HUES64 (cell line): Measurements from ENCODE around the gene CFAP54.
"Not testable (repeated sequence)": the region's sequence is repeated elsewhere in the genome, so short reads cannot be mapped to it uniquely, and the experiment has no call there.

Experiments
- H3K27ac ChIP-seq: 2 replicates; pipeline ENCODE4 v1.7.0; 2013; ENCODE audit warnings: low read depth, low read length, inconsistent platforms
- H3K27me3 ChIP-seq: 2 replicates; pipeline ENCODE4 v1.6.1; 2013; ENCODE audit warnings: mild to moderate bottlenecking, low read length; ENCODE audit not compliant: insufficient read depth
- H3K36me3 ChIP-seq: 2 replicates; pipeline ENCODE4 v1.6.1; 2013; ENCODE audit warnings: mild to moderate bottlenecking, low read length; ENCODE audit not compliant: insufficient read depth
- H3K4me1 ChIP-seq: 2 replicates; pipeline ENCODE4 v1.6.1; 2013; ENCODE audit warnings: mild to moderate bottlenecking, low read length, moderate library complexity; ENCODE audit not compliant: insufficient read depth
- H3K4me3 ChIP-seq: 2 replicates; pipeline ENCODE4 v1.5.1; 2013; ENCODE audit warnings: mild to moderate bottlenecking, low read length, moderate library complexity
- H3K9ac ChIP-seq: 2 replicates; pipeline ENCODE4 v1.6.1; 2013; ENCODE audit warnings: mild to moderate bottlenecking, low read depth, low read length
- H3K9me3 ChIP-seq: 2 replicates; pipeline ENCODE4 v1.6.1; 2013; ENCODE audit warnings: low read depth, low read length; ENCODE audit not compliant: insufficient read depth
- WGBS: fragments of 150-250, 120-280 bp; methylation state at CpG from one replicate; pipeline ENCODE4 v1.1.7; 2013; ENCODE audit warnings: missing lambda C conversion rate; 5-methylcytosine and 5-hydroxymethylcytosine counted together

Gene CFAP54

DNA sequence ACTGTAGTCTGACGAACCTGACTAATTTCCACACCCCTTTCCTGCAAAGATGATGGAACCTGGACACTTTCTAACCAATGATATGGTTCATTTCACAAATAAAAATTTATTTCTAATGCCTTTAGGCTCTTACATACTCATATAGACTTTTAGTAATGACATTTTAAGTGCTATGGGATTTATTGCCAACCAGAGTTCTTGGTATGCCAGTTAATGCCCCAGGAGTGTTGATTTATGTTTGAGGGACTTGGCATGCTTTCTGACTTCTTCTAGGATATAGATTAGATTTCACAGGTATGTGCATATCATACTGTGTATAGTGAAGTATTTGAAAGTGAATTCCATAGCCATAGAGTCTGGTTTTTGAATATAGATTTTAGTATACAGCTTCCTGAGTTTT is 159.5 kb downstream of the CFAP54 start:
- no peaks in the 10 kb centered on the region for H3K4me1 ChIP-seq
- no peaks in the 10 kb centered on the region for H3K9me3 ChIP-seq
- H3K27ac ChIP-seq = no peak overlapping the region
- H3K27me3 ChIP-seq = no peaks in the 10 kb centered on the region
- no peak overlapping the region for H3K4me3 ChIP-seq
- H3K9ac ChIP-seq = no peak overlapping the region
- WGBS = 84% methylated on average over 1 of the region's 1 CpG
- no peaks in the 10 kb centered on the region for H3K36me3 ChIP-seq

DNA sequence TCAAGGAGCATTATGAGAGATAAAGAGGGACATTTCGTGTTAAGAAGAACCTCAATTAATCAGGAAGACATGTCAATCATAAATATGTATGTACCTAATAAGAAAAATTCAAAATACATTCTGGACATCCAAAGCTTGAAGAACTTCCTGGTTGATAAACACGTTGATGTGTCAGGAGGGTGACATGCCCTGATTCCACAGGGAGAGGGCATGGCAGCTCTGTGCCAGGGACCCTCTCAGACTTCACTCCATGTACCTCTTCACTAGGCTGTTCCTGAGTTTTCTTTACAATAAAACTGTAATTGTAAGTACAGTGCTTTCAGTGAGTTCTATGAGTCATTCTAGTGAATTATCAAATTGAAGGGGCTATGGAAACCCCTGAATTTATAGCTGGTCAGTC is 163.5 kb downstream of the CFAP54 start:
- WGBS = 75% methylated on average over 1 of the region's 2 CpGs
- no peaks in the 10 kb centered on the region for H3K9me3 ChIP-seq
- H3K4me1 ChIP-seq = no peaks in the 10 kb centered on the region
- no peak overlapping the region for H3K4me3 ChIP-seq
- H3K27me3 ChIP-seq = no peaks in the 10 kb centered on the region
- no peak overlapping the region for H3K9ac ChIP-seq
- H3K36me3 ChIP-seq = no peaks in the 10 kb centered on the region
- no peak overlapping the region for H3K27ac ChIP-seq

DNA sequence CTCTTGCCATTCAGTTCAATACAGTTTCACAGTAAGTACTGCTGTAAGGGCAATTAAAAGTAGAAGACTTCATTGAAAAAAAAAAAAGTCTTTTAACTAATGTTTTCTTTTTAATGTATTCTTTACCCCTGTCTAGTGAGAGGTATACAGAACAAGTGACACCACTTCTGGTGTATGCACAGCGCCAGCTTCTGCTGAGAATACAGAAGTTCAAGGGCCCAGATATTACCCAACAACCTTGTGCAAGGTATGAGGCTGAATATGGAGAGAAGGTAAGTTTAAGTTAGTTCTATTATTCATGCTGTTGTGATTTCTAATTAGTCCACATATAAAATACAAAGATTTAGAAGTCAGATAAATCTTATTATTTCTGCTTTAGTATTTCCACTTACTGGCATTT is 168.7 kb downstream of the CFAP54 start:
- Histone ChIP-seq H3K4me3 (no peak overlapping the region), H3K27me3 (no peaks in the 10 kb centered on the region), H3K9me3 (no peaks in the 10 kb centered on the region), H3K4me1 (no peaks in the 10 kb centered on the region), H3K27ac (no peak overlapping the region), H3K9ac (no peak overlapping the region), H3K36me3 (no peaks in the 10 kb centered on the region)
- WGBS = 88% methylated on average over 1 of the region's 1 CpG

- no peaks in the 10 kb centered on the region for H3K36me3 ChIP-seq
- no peaks in the 10 kb centered on the region; the same call in 1 of the 2 replicates for H3K9me3 ChIP-seq
- H3K4me1 ChIP-seq = no peaks in the 10 kb centered on the region
- 94% methylated on average over 4 of the region's 4 CpGs for WGBS
- H3K9ac ChIP-seq = no peak overlapping the region
- no peak overlapping the region for H3K27ac ChIP-seq
- H3K27me3 ChIP-seq = no peaks in the 10 kb centered on the region
- no peak overlapping the region for H3K4me3 ChIP-seq
Measured at GRCh38 chr12:96669786-96670185, 180.4 kb downstream of the CFAP54 start.

- Histone ChIP-seq H3K9me3 (no peaks in the 10 kb centered on the region; the same call in 1 of the 2 replicates), H3K4me3 (no peak overlapping the region), H3K36me3 (no peaks in the 10 kb centered on the region), H3K27ac (no peak overlapping the region), H3K27me3 (no peaks in the 10 kb centered on the region), H3K9ac (no peak overlapping the region), H3K4me1 (no peaks in the 10 kb centered on the region)
- 97% methylated on average over 3 of the region's 3 CpGs for WGBS
Measured at GRCh38 chr12:96670334-96670899, 181.0 kb downstream of the CFAP54 start.

- not testable (repeated sequence) for H3K4me3 ChIP-seq, H3K4me1 ChIP-seq, H3K9ac ChIP-seq, H3K36me3 ChIP-seq, H3K27me3 ChIP-seq, H3K27ac ChIP-seq, H3K9me3 ChIP-seq
- no CpG with 5 or more reads among the region's 3 CpGs for WGBS
Measured at GRCh38 chr12:96675519-96675918, 186.1 kb downstream of the CFAP54 start.

GRCh38 chr12:96677363-96677762 is 188.0 kb downstream of the CFAP54 start:
- WGBS = 91% methylated on average over 1 of the region's 1 CpG
- Histone ChIP-seq H3K27me3 (no peaks in the 10 kb centered on the region), H3K9me3 (no peaks in the 10 kb centered on the region), H3K4me3 (no peak overlapping the region), H3K9ac (no peak overlapping the region), H3K36me3 (no peaks in the 10 kb centered on the region), H3K27ac (no peak overlapping the region), H3K4me1 (no peaks in the 10 kb centered on the region)

- 91% methylated on average over 4 of the region's 4 CpGs for WGBS
- Histone ChIP-seq H3K4me1 (no peaks in the 10 kb centered on the region), H3K4me3 (no peak overlapping the region), H3K27me3 (no peaks in the 10 kb centered on the region), H3K9me3 (no peaks in the 10 kb centered on the region), H3K9ac (no peak overlapping the region), H3K36me3 (no peaks in the 10 kb centered on the region), H3K27ac (no peak overlapping the region)
Measured at GRCh38 chr12:96687719-96688118, 198.3 kb downstream of the CFAP54 start.

- Histone ChIP-seq H3K4me1 (no peaks in the 10 kb centered on the region), H3K4me3 (no peak overlapping the region), H3K27me3 (no peaks in the 10 kb centered on the region), H3K9me3 (no peaks in the 10 kb centered on the region), H3K9ac (no peak overlapping the region), H3K36me3 (no peaks in the 10 kb centered on the region), H3K27ac (no peak overlapping the region)
- WGBS = 93% methylated on average over 5 of the region's 5 CpGs
Measured at GRCh38 chr12:96698521-96698920, 209.1 kb downstream of the CFAP54 start.

DNA sequence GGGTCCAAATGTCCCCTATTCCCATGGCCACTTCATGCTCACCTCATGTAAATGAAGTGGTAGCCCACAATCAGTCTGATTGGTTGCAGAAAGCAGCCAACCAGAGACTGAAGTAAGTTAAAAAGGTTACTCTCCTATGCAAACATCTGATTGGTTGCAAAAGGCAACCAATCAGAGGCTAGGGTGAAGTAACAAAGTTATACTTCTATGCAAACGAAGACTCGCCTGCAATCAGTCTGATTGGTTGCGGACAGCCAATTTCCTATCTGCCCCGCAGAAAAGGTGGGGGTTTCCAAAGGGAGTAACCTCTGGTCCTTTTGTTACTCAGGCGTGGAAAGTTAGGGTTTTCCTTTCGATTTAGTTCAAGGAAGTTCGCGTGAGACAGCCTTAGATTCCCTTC is 209.6 kb downstream of the CFAP54 start:
- Histone ChIP-seq H3K27ac (no peak overlapping the region), H3K4me1 (no peaks in the 10 kb centered on the region), H3K36me3 (no peaks in the 10 kb centered on the region), H3K27me3 (no peaks in the 10 kb centered on the region), H3K9ac (no peak overlapping the region), H3K9me3 (no peaks in the 10 kb centered on the region), H3K4me3 (no peak overlapping the region)
- 96% methylated on average over 8 of the region's 8 CpGs for WGBS

- H3K27me3 ChIP-seq = no peaks in the 10 kb centered on the region
- no peaks in the 10 kb centered on the region for H3K36me3 ChIP-seq
- WGBS = 89% methylated on average over 6 of the region's 6 CpGs
Measured at GRCh38 chr12:96701856-96702255, 212.5 kb downstream of the CFAP54 start.

GRCh38 chr12:96710127-96710745 is 220.9 kb downstream of the CFAP54 start:
- Histone ChIP-seq H3K4me1 (peaks cover 4% of the 10 kb centered on the region; the same call in 1 of the 2 replicates), H3K4me3 (no peak overlapping the region), H3K27me3 (no peaks in the 10 kb centered on the region), H3K9me3 (no peaks in the 10 kb centered on the region), H3K9ac (no peak overlapping the region), H3K27ac (no peak overlapping the region), H3K36me3 (no peaks in the 10 kb centered on the region)
- 64% methylated on average over 2 of the region's 2 CpGs for WGBS

More at GRCh38 chr12:96701856-96702255, 212.5 kb downstream of the CFAP54 start:
- Histone ChIP-seq H3K9ac (no peak overlapping the region), H3K27ac (no peak overlapping the region), H3K4me3 (no peak overlapping the region), H3K9me3 (no peaks in the 10 kb centered on the region), H3K4me1 (no peaks in the 10 kb centered on the region)
